Measurements from ENCODE around the gene REV3L. TPM values are rescaled to one million over a fixed set of nuclear protein-coding genes. Genes with fewer than 3 reads are reported as not detected.

REV3L gene
- total and polyA plus RNA-seq, 2 donors (not counting 3 experiments of a cell fraction or from before 2014, with no cell fraction given): 6.0 to 22.7 TPM

- peaks cover 2% of the 10 kb centered on the region for H3K79me2 ChIP-seq (ENCODE audit: control insufficient read depth, insufficient read depth, low read length)
- H3K9ac ChIP-seq (replicated peaks; ENCODE audit: extremely low read depth, insufficient read depth, low read length): no peak overlapping the region
- no TSS peak for BruUV-seq (replicated peaks)
- peaks cover 4 to 11% of the 10 kb centered on the region in 2 experiments for H3K36me3 ChIP-seq (ENCODE audit: control insufficient read depth in 2 of 2, extremely low read depth in 1 of 2, insufficient read depth in 2 of 2, low read length in 2 of 2)
- FAIRE-seq: no peak
- intact Hi-C loops (cut with micrococcal nuclease) (no loop called here), dilution Hi-C loops (cut with MboI; ENCODE audit: extremely low pct_ligation_motif_present, low sequenced_read_pairs) (no loop called here)
- no peaks in the 10 kb centered on the region for H3K27me3 ChIP-seq (ENCODE audit: control insufficient read depth in 2 of 2, insufficient read depth in 2 of 2, low read length in 2 of 2)
- H3K9me3 ChIP-seq (replicated peaks; ENCODE audit: control insufficient read depth, insufficient read depth, low read length): no peaks in the 10 kb centered on the region
- no peaks in the 10 kb centered on the region for H4K20me1 ChIP-seq (replicated peaks; ENCODE audit: control insufficient read depth, extremely low read depth, insufficient read depth, low read length)
- H3K4me1 ChIP-seq (ENCODE audit: control insufficient read depth, extremely low read depth, insufficient read depth, low read length): no peaks in the 10 kb centered on the region
- H3K9me1 ChIP-seq (replicated peaks; ENCODE audit: control insufficient read depth, extremely low read depth, insufficient read depth, low read length): no peaks in the 10 kb centered on the region
- ChIA-PET POLR2A (no interaction called here), CTCF (interaction anchor here (3.6 kb wide), 1 partner anchor 11 kb away, joined by 13 read pairs; a partner anchor contains a TSS)
- H3K4me3 ChIP-seq (replicated peaks in 1 of 3; ENCODE audit: insufficient read depth in 1 of 3, low read depth in 1 of 3, low read length in 3 of 3): no peak overlapping the region
- no peak overlapping the region for H2AFZ ChIP-seq (ENCODE audit: low read depth, low read length)
- H3K27ac ChIP-seq (ENCODE audit: insufficient read depth, low read depth, low read length): no peak overlapping the region
- no peak overlapping the region for H3K4me2 ChIP-seq (ENCODE audit: insufficient read depth, low read length)
- no peak for DNase-seq (ENCODE audit: low read depth, low spot score)
- no peak for TF ChIP-seq CTCF (IDR thresholded peaks at IDR 0.05; ENCODE audit: extremely low read depth in 1 of 2, insufficient read depth in 1 of 2, low read depth in 1 of 2, low read length in 2 of 2)
- TF ChIP-seq MAX (IDR thresholded peaks at IDR 0.05; ENCODE audit: insufficient read depth, insufficient read length): no peak
- no peak for TF ChIP-seq POLR2AphosphoS5 (IDR thresholded peaks at IDR 0.05; ENCODE audit: insufficient read depth, low read depth, low read length)
- no peak for TF ChIP-seq FOS (IDR thresholded peaks at IDR 0.05; ENCODE audit: borderline replicate concordance, insufficient read depth, low read length)
- no peak for TF ChIP-seq GATA2 (IDR thresholded peaks at IDR 0.05; ENCODE audit: insufficient read depth, insufficient read length, low read depth, low read length)
- no peak for TF ChIP-seq EZH2 (IDR thresholded peaks at IDR 0.05; ENCODE audit: borderline replicate concordance, low read depth, low read length, severe bottlenecking)
Measured at GRCh38 chr6:111270121-111270520, 212.9 kb downstream of the REV3L start.

All from endothelial cell of umbilical vein (primary cell).